HepG2 (cell line): ENCODE results near the gene TTF2.

Experiments used
- ETV5 ChIP-seq: IDR thresholded peaks from 2 replicates; pipeline ENCODE4 v1.6.1; 2018; ENCODE audit warnings: missing biosample characterization, missing genetic modification reagents, inconsistent platforms, borderline replicate concordance
- HNF4A ChIP-seq: sonication (generic); formaldehyde crosslinking; IDR thresholded peaks from 2 replicates; pipeline ENCODE4 v1.4.0; 2020; ENCODE audit warnings: missing genetic modification reagents
- HOXA7 ChIP-seq: sonication (generic); formaldehyde crosslinking; IDR thresholded peaks from 2 replicates; pipeline ENCODE4 v1.8.1; 2022; ENCODE audit warnings: mild to moderate bottlenecking, missing genetic modification reagents, moderate library complexity
- KLF16 ChIP-seq, 2 experiments: sonication (generic) in 1 of 2; formaldehyde crosslinking in 1 of 2; IDR thresholded peaks; 2 replicates each; pipeline versions ENCODE4 v1.6.1 to v1.8.0; 2016 to 2023; ENCODE audit warnings: missing genetic modification reagents in 2 of 2, missing compliant biosample characterization in 1 of 2
- SMAD3 ChIP-seq: sonication (generic); formaldehyde crosslinking; IDR thresholded peaks from 2 replicates; pipeline ENCODE4 v1.4.0; 2020; ENCODE audit warnings: missing genetic modification reagents
- SRY ChIP-seq: sonication (generic); formaldehyde crosslinking; IDR thresholded peaks from 2 replicates; pipeline ENCODE4 v1.8.0; 2022; ENCODE audit warnings: mild to moderate bottlenecking, missing genetic modification reagents
- TP53 ChIP-seq: sonication (generic); formaldehyde crosslinking; conservative IDR thresholded peaks from 2 replicates; pipeline ENCODE4 v1.4.0; 2020; ENCODE audit warnings: missing genetic modification reagents
- ZNF501 ChIP-seq: sonication (generic); formaldehyde crosslinking; IDR thresholded peaks from 2 replicates; pipeline ENCODE4 v1.5.1; 2020; ENCODE audit warnings: mild to moderate bottlenecking, moderate library complexity, missing genetic modification reagents
- TF ChIP-seq, protein P1 (sequence below): sonication (generic); formaldehyde crosslinking; IDR thresholded peaks from 2 replicates; pipeline ENCODE4 v1.4.0; 2020; ENCODE audit warnings: low read depth, missing genetic modification reagents
- TF ChIP-seq, protein P2 (sequence below): sonication (generic); formaldehyde crosslinking; IDR thresholded peaks from 2 replicates; pipeline ENCODE4 v1.4.0; 2020; ENCODE audit warnings: missing genetic modification reagents, mild to moderate bottlenecking, borderline replicate concordance

DNA sequence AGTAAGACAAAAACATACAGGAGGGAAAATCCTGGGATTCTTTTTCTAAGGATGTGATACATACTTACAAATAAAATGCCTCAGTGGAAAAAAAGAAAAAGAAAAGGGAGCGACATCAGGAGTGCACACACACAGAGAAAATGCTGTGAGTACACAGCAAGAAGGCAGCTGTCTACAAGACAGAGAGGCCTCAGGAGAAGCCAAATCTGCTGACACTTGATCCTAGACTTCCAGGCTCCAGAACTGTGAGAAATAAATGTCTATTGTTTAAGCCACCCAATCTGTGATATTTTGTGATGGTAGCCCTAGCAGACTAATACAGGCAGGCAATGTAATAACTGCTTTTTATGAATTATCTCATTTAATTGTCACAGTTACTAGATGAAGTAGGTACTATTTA is 78.4 kb downstream of the TTF2 start:
- TF ChIP-seq SMAD3 (CRISPR knock-in tag) (no peak), TP53 (CRISPR knock-in tag) (no peak), HOXA7 (CRISPR knock-in tag) (no peak), SRY (no peak), ZNF501 (CRISPR knock-in tag) (no peak), HNF4A (CRISPR knock-in tag) (no peak), ETV5 (CRISPR knock-in tag) (no peak), KLF16 (CRISPR knock-in tag; IDR thresholded peaks at IDR 0.05) (no peak)
- TF ChIP-seq, protein P1, sequence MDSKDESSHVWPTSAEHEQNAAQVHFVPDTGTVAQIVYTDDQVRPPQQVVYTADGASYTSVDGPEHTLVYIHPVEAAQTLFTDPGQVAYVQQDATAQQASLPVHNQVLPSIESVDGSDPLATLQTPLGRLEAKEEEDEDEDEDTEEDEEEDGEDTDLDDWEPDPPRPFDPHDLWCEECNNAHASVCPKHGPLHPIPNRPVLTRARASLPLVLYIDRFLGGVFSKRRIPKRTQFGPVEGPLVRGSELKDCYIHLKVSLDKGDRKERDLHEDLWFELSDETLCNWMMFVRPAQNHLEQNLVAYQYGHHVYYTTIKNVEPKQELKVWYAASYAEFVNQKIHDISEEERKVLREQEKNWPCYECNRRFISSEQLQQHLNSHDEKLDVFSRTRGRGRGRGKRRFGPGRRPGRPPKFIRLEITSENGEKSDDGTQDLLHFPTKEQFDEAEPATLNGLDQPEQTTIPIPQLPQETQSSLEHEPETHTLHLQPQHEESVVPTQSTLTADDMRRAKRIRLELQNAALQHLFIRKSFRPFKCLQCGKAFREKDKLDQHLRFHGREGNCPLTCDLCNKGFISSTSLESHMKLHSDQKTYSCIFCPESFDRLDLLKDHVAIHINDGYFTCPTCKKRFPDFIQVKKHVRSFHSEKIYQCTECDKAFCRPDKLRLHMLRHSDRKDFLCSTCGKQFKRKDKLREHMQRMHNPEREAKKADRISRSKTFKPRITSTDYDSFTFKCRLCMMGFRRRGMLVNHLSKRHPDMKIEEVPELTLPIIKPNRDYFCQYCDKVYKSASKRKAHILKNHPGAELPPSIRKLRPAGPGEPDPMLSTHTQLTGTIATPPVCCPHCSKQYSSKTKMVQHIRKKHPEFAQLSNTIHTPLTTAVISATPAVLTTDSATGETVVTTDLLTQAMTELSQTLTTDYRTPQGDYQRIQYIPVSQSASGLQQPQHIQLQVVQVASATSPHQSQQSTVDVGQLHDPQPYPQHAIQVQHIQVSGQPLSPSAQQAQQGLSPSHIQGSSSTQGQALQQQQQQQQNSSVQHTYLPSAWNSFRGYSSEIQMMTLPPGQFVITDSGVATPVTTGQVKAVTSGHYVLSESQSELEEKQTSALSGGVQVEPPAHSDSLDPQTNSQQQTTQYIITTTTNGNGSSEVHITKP (CRISPR knock-in tag) = no peak
- TF ChIP-seq, protein P2, sequence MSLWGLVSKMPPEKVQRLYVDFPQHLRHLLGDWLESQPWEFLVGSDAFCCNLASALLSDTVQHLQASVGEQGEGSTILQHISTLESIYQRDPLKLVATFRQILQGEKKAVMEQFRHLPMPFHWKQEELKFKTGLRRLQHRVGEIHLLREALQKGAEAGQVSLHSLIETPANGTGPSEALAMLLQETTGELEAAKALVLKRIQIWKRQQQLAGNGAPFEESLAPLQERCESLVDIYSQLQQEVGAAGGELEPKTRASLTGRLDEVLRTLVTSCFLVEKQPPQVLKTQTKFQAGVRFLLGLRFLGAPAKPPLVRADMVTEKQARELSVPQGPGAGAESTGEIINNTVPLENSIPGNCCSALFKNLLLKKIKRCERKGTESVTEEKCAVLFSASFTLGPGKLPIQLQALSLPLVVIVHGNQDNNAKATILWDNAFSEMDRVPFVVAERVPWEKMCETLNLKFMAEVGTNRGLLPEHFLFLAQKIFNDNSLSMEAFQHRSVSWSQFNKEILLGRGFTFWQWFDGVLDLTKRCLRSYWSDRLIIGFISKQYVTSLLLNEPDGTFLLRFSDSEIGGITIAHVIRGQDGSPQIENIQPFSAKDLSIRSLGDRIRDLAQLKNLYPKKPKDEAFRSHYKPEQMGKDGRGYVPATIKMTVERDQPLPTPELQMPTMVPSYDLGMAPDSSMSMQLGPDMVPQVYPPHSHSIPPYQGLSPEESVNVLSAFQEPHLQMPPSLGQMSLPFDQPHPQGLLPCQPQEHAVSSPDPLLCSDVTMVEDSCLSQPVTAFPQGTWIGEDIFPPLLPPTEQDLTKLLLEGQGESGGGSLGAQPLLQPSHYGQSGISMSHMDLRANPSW (CRISPR knock-in tag) = no peak
